IMR-90 (cell line): ENCODE measurements around the gene ANO4. TPM values are rescaled to one million over a fixed set of nuclear protein-coding genes. Genes with fewer than 3 reads are reported as not detected.

Experiments used
- ATAC-seq: fragments of 200-7000 bp; cut with Tn5 transposase; 2 replicates; pipeline ENCODE4 v1.9.1; 2020; ENCODE audit warnings: low read depth, mild to moderate bottlenecking, moderate library complexity
- BruUV-seq: library from RNA; stranded (reverse); fragments of 400-500 nt; replicated peaks from 2 replicates; lab custom pipeline; 2021; lab: Mats Ljungman, UMichigan
- CTCF ChIA-PET: fragments of 300-600 bp; formaldehyde crosslinking; extraction: SDS; loops from one replicate; lab custom pipeline; 2021; ENCODE audit warnings: antibody characterized with exemption; lab: Yijun Ruan, JAX
- POLR2A ChIA-PET: fragments of 300-600 bp; sonication (Branson Sonifier 250); formaldehyde crosslinking; loops from one replicate; lab custom pipeline; 2022; ENCODE audit warnings: antibody characterized with exemption; ENCODE audit not compliant: unreplicated experiment; lab: Charles Lee
- DNase-seq: peaks from one replicate; pipeline ENCODE4 v3.0.0; 2013
- H2AFZ ChIP-seq: replicated peaks from 2 replicates; pipeline ENCODE3; 2013; ENCODE audit warnings: low read length, mild to moderate bottlenecking; ENCODE audit not compliant: poor library complexity
- H2AK5ac ChIP-seq: 2 replicates; pipeline ENCODE4 v1.6.1; 2013; ENCODE audit warnings: low read depth, low read length, inconsistent platforms
- H2AK9ac ChIP-seq: replicated peaks from 2 replicates; pipeline ENCODE3; 2013; ENCODE audit warnings: mild to moderate bottlenecking, low read depth, low read length, moderate library complexity; ENCODE audit not compliant: poor library complexity
- H2BK120ac ChIP-seq: 2 replicates; pipeline ENCODE4 v1.6.1; 2013; ENCODE audit warnings: low read depth, low read length, inconsistent platforms
- H2BK15ac ChIP-seq: 3 replicates; pipeline ENCODE4 v1.6.1; 2013; ENCODE audit warnings: low read depth, low read length, inconsistent platforms
- H2BK20ac ChIP-seq: 2 replicates; pipeline ENCODE4 v1.6.1; 2013; ENCODE audit warnings: low read depth, mild to moderate bottlenecking, inconsistent platforms, low read length, moderate library complexity
- H2BK5ac ChIP-seq: 2 replicates; pipeline ENCODE4 v1.6.1; 2013; ENCODE audit warnings: mild to moderate bottlenecking, low read depth, low read length, inconsistent platforms; ENCODE audit not compliant: poor library complexity, severe bottlenecking
- H3K14ac ChIP-seq: replicated peaks from 2 replicates; pipeline ENCODE4 v1.6.1; 2013; ENCODE audit warnings: low read depth, low read length, inconsistent platforms
- H3K18ac ChIP-seq: 2 replicates; pipeline ENCODE4 v1.6.1; 2013; ENCODE audit warnings: low read depth, low read length, control low read depth
- H3K23ac ChIP-seq: 2 replicates; pipeline ENCODE4 v1.6.1; 2013; ENCODE audit warnings: low read depth, low read length, inconsistent platforms
- H3K27ac ChIP-seq: 2 replicates; pipeline ENCODE4 v1.5.1; 2013; ENCODE audit warnings: mild to moderate bottlenecking, control low read depth, low read length; ENCODE audit not compliant: insufficient read depth
- H3K27me3 ChIP-seq: 2 replicates; pipeline ENCODE4 v1.6.1; 2013; ENCODE audit warnings: low read length; ENCODE audit not compliant: control insufficient read depth, insufficient read depth
- H3K36me3 ChIP-seq: 2 replicates; pipeline ENCODE4 v1.6.1; 2013; ENCODE audit warnings: low read length, mixed read lengths; ENCODE audit not compliant: control insufficient read depth, insufficient read depth
- H3K4ac ChIP-seq: 2 replicates; pipeline ENCODE4 v1.6.1; 2013; ENCODE audit warnings: low read depth, low read length, inconsistent platforms
- H3K4me1 ChIP-seq: 2 replicates; pipeline ENCODE4 v1.6.1; 2013; ENCODE audit warnings: low read length, mixed read lengths; ENCODE audit not compliant: control insufficient read depth, insufficient read depth
- H3K4me2 ChIP-seq: 2 replicates; pipeline ENCODE4 v1.6.1; 2013; ENCODE audit warnings: low read depth, mild to moderate bottlenecking, control low read depth, low read length, moderate library complexity
- H3K4me3 ChIP-seq: 2 replicates; pipeline ENCODE4 v1.5.1; 2013; ENCODE audit warnings: low read depth, mild to moderate bottlenecking, control low read depth, low read length, moderate library complexity; ENCODE audit not compliant: insufficient read depth
- H3K56ac ChIP-seq: 2 replicates; pipeline ENCODE4 v1.6.1; 2013; ENCODE audit warnings: low read length, inconsistent platforms; ENCODE audit not compliant: insufficient read depth; ENCODE audit errors: extremely low read depth
- H3K79me1 ChIP-seq, 2 experiments: 2 replicates each; pipeline ENCODE4 v1.6.1; 2013; ENCODE audit warnings: low read length in 2 of 2, inconsistent platforms in 1 of 2, low read depth in 1 of 2
- H3K9ac ChIP-seq: 2 replicates; pipeline ENCODE4 v1.6.1; 2013; ENCODE audit warnings: low read depth, low read length, control low read depth
- H3K9me1 ChIP-seq: 2 replicates; pipeline ENCODE4 v1.6.1; 2013; ENCODE audit warnings: low read length, inconsistent platforms; ENCODE audit not compliant: insufficient read depth
- H3K9me3 ChIP-seq: 2 replicates; pipeline ENCODE4 v1.6.1; 2013; ENCODE audit warnings: low read length; ENCODE audit not compliant: control insufficient read depth, insufficient read depth
- H4K20me1 ChIP-seq: 2 replicates; pipeline ENCODE4 v1.6.1; 2013; ENCODE audit warnings: low read length, inconsistent platforms; ENCODE audit not compliant: insufficient read depth
- H4K5ac ChIP-seq: 2 replicates; pipeline ENCODE4 v1.6.1; 2013; ENCODE audit warnings: mild to moderate bottlenecking, low read depth, low read length, control low read depth
- H4K8ac ChIP-seq, 2 experiments: 2 replicates each; pipeline ENCODE4 v1.6.1; 2013; ENCODE audit warnings: low read depth in 2 of 2, low read length in 2 of 2, control low read depth in 1 of 2, inconsistent platforms in 1 of 2
- H4K91ac ChIP-seq: 2 replicates; pipeline ENCODE4 v1.6.1; 2013; ENCODE audit warnings: low read depth, low read length, inconsistent platforms; ENCODE audit not compliant: insufficient read depth
- BHLHE40 ChIP-seq: fragments of 150-350 bp; IDR thresholded peaks from 2 replicates; pipeline ENCODE4 v1.6.1; 2016; ENCODE audit warnings: mild to moderate bottlenecking, low read depth, low read length
- CEBPB ChIP-seq: IDR thresholded peaks from 2 replicates; pipeline ENCODE4 v1.6.1; 2012; ENCODE audit warnings: low read depth, low read length, improper control_type of control experiment
- CHD1 ChIP-seq: IDR thresholded peaks from 2 replicates; pipeline ENCODE4 v1.6.1; 2012; ENCODE audit warnings: low read depth, low read length, improper control_type of control experiment
- CTCF ChIP-seq: conservative IDR thresholded peaks from 2 replicates; pipeline ENCODE4 v1.5.1; 2012; ENCODE audit warnings: mild to moderate bottlenecking, low read depth, low read length, improper control_type of control experiment
- ELK1 ChIP-seq: fragments of 150-350 bp; IDR thresholded peaks from 2 replicates; pipeline ENCODE4 v1.6.1; 2016; ENCODE audit warnings: low read depth, mild to moderate bottlenecking, low read length, moderate library complexity, borderline replicate concordance
- FOS ChIP-seq: fragments of 150-350 bp; IDR thresholded peaks from 2 replicates; pipeline ENCODE4 v1.6.1; 2016; ENCODE audit warnings: low read depth, low read length
- MAFK ChIP-seq: IDR thresholded peaks from 2 replicates; pipeline ENCODE4 v1.6.1; 2012; ENCODE audit warnings: low read depth, low read length, improper control_type of control experiment
- MAZ ChIP-seq: IDR thresholded peaks from 2 replicates; pipeline ENCODE4 v1.6.1; 2012; ENCODE audit warnings: low read depth, mild to moderate bottlenecking, low read length, improper control_type of control experiment, moderate library complexity, borderline replicate concordance
- MXI1 ChIP-seq: IDR thresholded peaks from 2 replicates; pipeline ENCODE4 v1.6.1; 2012; ENCODE audit warnings: low read depth, mild to moderate bottlenecking, low read length, moderate library complexity, borderline replicate concordance
- NFE2L2 ChIP-seq: fragments of 150-350 bp; IDR thresholded peaks from 2 replicates; pipeline ENCODE4 v1.6.1; 2016; ENCODE audit warnings: low read depth, mild to moderate bottlenecking, low read length
- POLR2A ChIP-seq: IDR thresholded peaks from 2 replicates; pipeline ENCODE4 v1.6.1; 2012; ENCODE audit warnings: mild to moderate bottlenecking, low read depth, low read length
- RAD21 ChIP-seq: IDR thresholded peaks from 2 replicates; pipeline ENCODE4 v1.6.1; 2012; ENCODE audit warnings: low read length, improper control_type of control experiment
- RCOR1 ChIP-seq: IDR thresholded peaks from 2 replicates; pipeline ENCODE4 v1.6.1; 2012; ENCODE audit warnings: mild to moderate bottlenecking, low read length, improper control_type of control experiment; ENCODE audit not compliant: insufficient replicate concordance
- RFX5 ChIP-seq: IDR thresholded peaks from 2 replicates; pipeline ENCODE4 v1.8.0; 2012; ENCODE audit warnings: low read depth, mild to moderate bottlenecking, low read length, moderate library complexity
- SMC3 ChIP-seq: fragments of 150-350 bp; IDR thresholded peaks from 2 replicates; pipeline ENCODE4 v1.6.1; 2016; ENCODE audit warnings: low read depth, mild to moderate bottlenecking, antibody characterized with exemption, low read length, moderate library complexity
- WGBS, 2 experiments: methylation state at CpG; one replicate each; pipeline versions ENCODE4 v1.1.5 to v1.1.7; 2013; ENCODE audit warnings: missing lambda C conversion rate in 2 of 2; ENCODE audit not compliant: insufficient read length in 1 of 2; ENCODE audit errors: extremely low coverage in 2 of 2; 5-methylcytosine and 5-hydroxymethylcytosine counted together
- dilution Hi-C: fragments of 300-500 bp; cut with HindIII; formaldehyde crosslinking; loops from one replicate; pipeline ENCODE4 v1.14.3; 2018; ENCODE audit warnings: low sequenced_read_pairs; ENCODE audit not compliant: unreplicated experiment
- in situ Hi-C: fragments of 300-500 bp; cut with MboI; formaldehyde crosslinking; loops from 3 replicates; pipeline ENCODE4 v1.14.3; 2019; ENCODE audit warnings: low sequenced_read_pairs, inconsistent platforms, mixed read lengths
- intact Hi-C: fragments of 100-400 bp; cut with micrococcal nuclease; formaldehyde crosslinking; loops from 2 replicates; pipeline ENCODE4 v1.10.0; 2022
- polyA plus RNA-seq, 3 experiments: library from polyadenylated mRNA; depleted of rRNA; stranded (reverse); fragments of >200 nt; gene quantifications; 2 replicates each; pipeline ENCODE4 v1.2.3, GENCODE V29; 2012; ENCODE audit warnings: low replicate concordance in 1 of 3
- total RNA-seq: library from RNA; depleted of rRNA; stranded (reverse); fragments of >200 nt; gene quantifications from 2 replicates; pipeline ENCODE4 v1.2.3, GENCODE V29; 2012
- TF ChIP-seq, protein P1 (sequence below): fragments of 150-350 bp; IDR thresholded peaks from 2 replicates; pipeline ENCODE4 v1.6.1; 2017; ENCODE audit warnings: mild to moderate bottlenecking, antibody characterized with exemption, low read length, low read depth

The ANO4 gene
- total and polyA plus RNA-seq, 2 of the 4 experiments (the other 2 are of a cell fraction), result 4.7 to 10.2 TPM

GRCh38 chr12:101116911-101117310 lies 322.3 kb downstream of the ANO4 start:
- Histone ChIP-seq H4K91ac (no peak overlapping the region), H3K27me3 (no peaks in the 10 kb centered on the region), H3K36me3 (peaks cover 8% of the 10 kb centered on the region), H4K5ac (no peak overlapping the region), H3K56ac (no peak overlapping the region), H3K79me1 (no peaks in the 10 kb centered on the region), H3K4ac (no peak overlapping the region), H3K23ac (no peak overlapping the region), H3K27ac (no peak overlapping the region), H2BK15ac (no peak overlapping the region), H3K9ac (no peak overlapping the region), H3K4me1 (no peaks in the 10 kb centered on the region), H2AK5ac (no peak overlapping the region), H2BK20ac (no peak overlapping the region), H4K8ac (no peak overlapping the region), H2AK9ac (no peak overlapping the region), H3K9me3 (no peaks in the 10 kb centered on the region), H2BK5ac (no peak overlapping the region), H3K4me2 (no peak overlapping the region), H3K9me1 (no peaks in the 10 kb centered on the region), H2BK120ac (no peak overlapping the region), H3K4me3 (no peak overlapping the region), H2AFZ (no peak overlapping the region), H3K14ac (no peak overlapping the region), H4K20me1 (no peaks in the 10 kb centered on the region), H3K18ac (no peak overlapping the region)
- TF ChIP-seq CHD1 (no peak), RCOR1 (no peak), CTCF (no peak), CEBPB (no peak), MAFK (no peak), RAD21 (no peak), FOS (no peak), BHLHE40 (no peak), MXI1 (no peak), RFX5 (no peak), NFE2L2 (no peak), ELK1 (no peak), MAZ (no peak), SMC3 (no peak), POLR2A (no peak)
- TF ChIP-seq, protein P1, sequence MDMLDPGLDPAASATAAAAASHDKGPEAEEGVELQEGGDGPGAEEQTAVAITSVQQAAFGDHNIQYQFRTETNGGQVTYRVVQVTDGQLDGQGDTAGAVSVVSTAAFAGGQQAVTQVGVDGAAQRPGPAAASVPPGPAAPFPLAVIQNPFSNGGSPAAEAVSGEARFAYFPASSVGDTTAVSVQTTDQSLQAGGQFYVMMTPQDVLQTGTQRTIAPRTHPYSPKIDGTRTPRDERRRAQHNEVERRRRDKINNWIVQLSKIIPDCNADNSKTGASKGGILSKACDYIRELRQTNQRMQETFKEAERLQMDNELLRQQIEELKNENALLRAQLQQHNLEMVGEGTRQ, result no peak
- ATAC-seq (no peak), DNase-seq (no peak)
- ChIA-PET CTCF (interaction anchor here (0.6 kb wide), 1 partner anchor 1221 kb away, joined by 3 read pairs; no protein-coding TSS in a partner anchor), POLR2A (no interaction called here)
- WGBS, 2 experiments, result no CpG with 5 or more reads among the region's 4 CpGs
- dilution Hi-C loops, result no loop called here
- BruUV-seq, result no TSS peak
- intact Hi-C loops, result no loop called here
- in situ Hi-C loops, result no loop called here
